Measurements from ENCODE around the gene PQBP1.

DNA sequence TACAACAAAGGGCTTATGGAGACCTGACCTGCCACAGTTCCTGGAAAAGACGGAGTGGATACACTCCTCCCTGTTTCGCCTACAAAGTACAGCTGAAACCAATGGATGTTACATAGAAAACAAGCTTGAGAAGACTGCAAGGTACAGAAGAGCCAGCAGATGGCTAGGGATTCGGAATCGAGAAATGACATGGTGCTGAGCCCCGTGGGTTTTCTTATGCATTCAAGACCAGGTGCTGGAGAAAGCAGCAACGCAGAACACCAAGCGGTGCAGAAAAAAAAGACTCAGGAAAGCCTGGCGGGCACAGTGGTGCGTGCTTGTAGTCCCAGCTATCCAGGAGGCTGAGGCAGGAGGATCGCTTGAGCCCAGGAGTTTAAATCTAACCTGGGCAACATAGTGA is 14.0 kb upstream of the PQBP1 start:
- TF ChIP-seq, protein P1, sequence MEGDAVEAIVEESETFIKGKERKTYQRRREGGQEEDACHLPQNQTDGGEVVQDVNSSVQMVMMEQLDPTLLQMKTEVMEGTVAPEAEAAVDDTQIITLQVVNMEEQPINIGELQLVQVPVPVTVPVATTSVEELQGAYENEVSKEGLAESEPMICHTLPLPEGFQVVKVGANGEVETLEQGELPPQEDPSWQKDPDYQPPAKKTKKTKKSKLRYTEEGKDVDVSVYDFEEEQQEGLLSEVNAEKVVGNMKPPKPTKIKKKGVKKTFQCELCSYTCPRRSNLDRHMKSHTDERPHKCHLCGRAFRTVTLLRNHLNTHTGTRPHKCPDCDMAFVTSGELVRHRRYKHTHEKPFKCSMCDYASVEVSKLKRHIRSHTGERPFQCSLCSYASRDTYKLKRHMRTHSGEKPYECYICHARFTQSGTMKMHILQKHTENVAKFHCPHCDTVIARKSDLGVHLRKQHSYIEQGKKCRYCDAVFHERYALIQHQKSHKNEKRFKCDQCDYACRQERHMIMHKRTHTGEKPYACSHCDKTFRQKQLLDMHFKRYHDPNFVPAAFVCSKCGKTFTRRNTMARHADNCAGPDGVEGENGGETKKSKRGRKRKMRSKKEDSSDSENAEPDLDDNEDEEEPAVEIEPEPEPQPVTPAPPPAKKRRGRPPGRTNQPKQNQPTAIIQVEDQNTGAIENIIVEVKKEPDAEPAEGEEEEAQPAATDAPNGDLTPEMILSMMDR (conservative IDR thresholded peaks at IDR 0.05; ENCODE audit: low read depth, low read length): no peak
- no peak for TF ChIP-seq EZH2 (IDR thresholded peaks at IDR 0.05; ENCODE audit: borderline replicate concordance, low read depth, low read length, poor library complexity, severe bottlenecking)
